Measurements from ENCODE around the gene OVOL2. TPM values are rescaled to one million over a fixed set of nuclear protein-coding genes. Genes with fewer than 3 reads are reported as not detected.

The OVOL2 gene
- total and polyA plus RNA-seq, 10 of the 15 experiments (the other 5 are each of a cell fraction or from before 2014, with no cell fraction given), result not detected

GRCh38 chr20:18005170-18005989 lies 52.3 kb downstream of the OVOL2 start:
- H3K4me3 ChIP-seq, result no peak overlapping the region
- peak overlapping the region; percentile 82 for H3K27ac ChIP-seq (ENCODE audit: control insufficient read depth, insufficient read depth)
- DNase-seq (ENCODE audit: low read depth, low spot score) (peak; percentile 66), FAIRE-seq (peak; percentile 86), ATAC-seq (peak; percentile 97)
- H3K36me3 ChIP-seq (ENCODE audit: control insufficient read depth in 2 of 2, insufficient read depth in 2 of 2, low read length in 1 of 2), result no peaks in the 10 kb centered on the region
- H3K4me2 ChIP-seq (ENCODE audit: control insufficient read depth, insufficient read depth), result peak overlapping the region; percentile 92
- peak overlapping the region; percentile 46 for H2AFZ ChIP-seq (ENCODE audit: control insufficient read depth, low read depth, low read length)
- no peaks in the 10 kb centered on the region for H3K79me2 ChIP-seq (ENCODE audit: control insufficient read depth, insufficient read depth, low read length)
- H4K20me1 ChIP-seq (ENCODE audit: control insufficient read depth, insufficient read depth), result no peaks in the 10 kb centered on the region
- H3K27me3 ChIP-seq (replicated peaks in 1 of 2; ENCODE audit: control insufficient read depth in 2 of 2, insufficient read depth in 2 of 2, low read length in 1 of 2), result no peaks in the 10 kb centered on the region
- CTCF ChIA-PET, result interaction anchor here (0.7 to 2.8 kb wide), 4 partner anchors 10 to 106 kb away, joined by 3 to 27 read pairs (median 4); no protein-coding TSS in a partner anchor
- WGBS (ENCODE audit: insufficient coverage, insufficient replicate concordance, low lambda C conversion rate, missing lambda C conversion rate), result 75% methylated on average over 21 of the region's 21 CpGs
- RAD21 ChIA-PET (ENCODE audit: unreplicated experiment), result interaction anchor here (0.9 to 3.0 kb wide), 12 partner anchors 10 to 500 kb away, joined by 3 to 12 read pairs (median 5); partner anchors contain the start of genes KAT14 and PET117
- POLR2A ChIA-PET, result interaction anchor here (0.6 to 1.9 kb wide), 5 partner anchors 18 to 1678 kb away, joined by 3 to 9 read pairs (median 3); partner anchors contain the start of gene SEC23B
- SMC1A ChIA-PET (ENCODE audit: uncharacterized antibody, unreplicated experiment), result interaction anchor here (1.2 to 4.0 kb wide), 5 partner anchors 13 to 357 kb away, joined by 3 to 29 read pairs (median 5); no protein-coding TSS in a partner anchor
- peaks cover 31% of the 10 kb centered on the region for H3K4me1 ChIP-seq (ENCODE audit: control insufficient read depth, insufficient read depth, low read length)
- in situ Hi-C loops (cut with MboI) (no loop called here), intact Hi-C loops (cut with micrococcal nuclease; ENCODE audit: unreplicated experiment) (loop anchor here (10.0 kb wide), 1 partner anchor 279 kb away; the partner anchor contains the start of gene ZNF133)
- H3K9ac ChIP-seq (ENCODE audit: control insufficient read depth, insufficient read depth, low read length), result no peak overlapping the region; the same call in 1 of the 2 replicates
- BruUV-seq (replicated peaks), result no TSS peak
- no peaks in the 10 kb centered on the region for H3K9me3 ChIP-seq (replicated peaks; ENCODE audit: control insufficient read depth, insufficient read depth, low read length)
- no peak for TF ChIP-seq SUPT20H (IDR thresholded peaks at IDR 0.05; ENCODE audit: borderline replicate concordance, control insufficient read depth, low read depth, low read length)
- no peak for TF ChIP-seq CHD4 (IDR thresholded peaks at IDR 0.05)
- TF ChIP-seq LARP7 (IDR thresholded peaks at IDR 0.05), result peak; percentile 53; the same call in 1 of the 2 replicates
- TF ChIP-seq MYC (IDR thresholded peaks at IDR 0.05; ENCODE audit: insufficient read depth, insufficient read length, insufficient replicate concordance, low read length, severe bottlenecking), result no peak
- TF ChIP-seq CBX3 (IDR thresholded peaks at IDR 0.05; ENCODE audit: borderline replicate concordance, low read depth), result no peak
- no peak for TF ChIP-seq PKNOX1 (IDR thresholded peaks at IDR 0.05)
- TF ChIP-seq ASH2L (IDR thresholded peaks at IDR 0.05; ENCODE audit: borderline replicate concordance, low read depth), result no peak
- TF ChIP-seq CTCF (IDR thresholded peaks at IDR 0.05 in 2 of 3, conservative IDR thresholded peaks at IDR 0.05 in 1 of 3; ENCODE audit: control insufficient read depth in 2 of 3, extremely low read depth in 1 of 3, insufficient read depth in 1 of 3, low read depth in 3 of 3, low read length in 3 of 3), result no peak
- TF ChIP-seq EP300 (IDR thresholded peaks at IDR 0.05; ENCODE audit: borderline replicate concordance in 1 of 2, control insufficient read depth in 1 of 2, low read depth in 2 of 2, low read length in 2 of 2), result peak; percentile 78 to 88
- peak; percentile 58; the same call in 1 of the 2 replicates for TF ChIP-seq EED (IDR thresholded peaks at IDR 0.05; ENCODE audit: low read depth)
- TF ChIP-seq RELA (IDR thresholded peaks at IDR 0.05; ENCODE audit: borderline replicate concordance, partially characterized antibody), result no peak
- no peak; the same call in 1 of the 2 replicates for TF ChIP-seq JUNB (IDR thresholded peaks at IDR 0.05)
- no peak for TF ChIP-seq IRF3 (IDR thresholded peaks at IDR 0.05)
- TF ChIP-seq NFYA (IDR thresholded peaks at IDR 0.05; ENCODE audit: borderline replicate concordance, low read depth, low read length), result no peak
- peak; percentile 93 for TF ChIP-seq IRF4 (IDR thresholded peaks at IDR 0.05; ENCODE audit: low read depth, low read length)
